Measurements from ENCODE around the gene WDR88. TPM values are rescaled to one million over a fixed set of nuclear protein-coding genes. Genes with fewer than 3 reads are reported as not detected.

WDR88 gene
- total and polyA plus RNA-seq, 2 donors (not counting 1 experiment from before 2014, with no cell fraction given), result 0.47 TPM; not detected in 1

DNA sequence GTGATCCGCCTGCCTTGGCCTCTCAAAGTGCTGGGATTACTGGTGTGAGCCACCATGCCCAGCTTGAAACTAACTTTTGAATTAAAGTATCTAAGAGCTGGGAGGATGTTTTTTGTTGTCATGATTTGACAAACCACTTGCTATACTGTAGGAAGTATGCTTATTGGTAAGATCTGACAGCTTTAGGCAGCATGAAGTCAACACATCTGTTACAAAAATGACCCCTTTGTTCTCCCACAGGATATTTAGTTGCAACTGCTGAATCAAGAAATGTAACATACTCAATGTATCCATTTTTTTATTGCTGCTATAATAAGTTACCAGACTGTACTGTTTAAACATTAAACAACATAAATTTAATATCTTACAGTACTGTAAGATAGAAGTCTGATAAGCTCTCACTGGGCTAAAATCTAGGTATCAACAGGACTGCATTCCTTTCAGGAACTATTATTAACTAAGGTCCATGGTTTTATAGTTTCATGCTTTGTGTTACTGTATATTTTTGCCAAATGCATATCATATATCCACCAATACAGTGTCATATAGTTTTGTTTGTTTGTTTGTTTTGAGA, 39.4 kb downstream of the WDR88 start:
- DNase-seq (no peak), ATAC-seq (ENCODE audit: low read depth) (no peak)
- Mint-ChIP-seq H3K27me3 (no peaks in the 10 kb centered on the region), H3K4me3 (no peak overlapping the region), H3K27ac (no peak overlapping the region), H3K9me3 (ENCODE audit: insufficient read depth) (no peaks in the 10 kb centered on the region), H3K4me1 (peaks cover 19% of the 10 kb centered on the region)
- Histone ChIP-seq H3K4me1 (ENCODE audit: control insufficient read depth in 2 of 2, insufficient read depth in 2 of 2, low read length in 2 of 2) (peaks cover 7 to 28% of the 10 kb centered on the region in 2 donors), H3K27ac (ENCODE audit: low read length in 2 of 2) (no peak overlapping the region), H3K4me3 (ENCODE audit: control extremely low read depth in 1 of 5, extremely low read depth in 1 of 5, insufficient read depth in 1 of 5, low read depth in 2 of 5, low read length in 4 of 5) (no peak overlapping the region), H2AFZ (ENCODE audit: insufficient read depth, low read depth, low read length, poor library complexity, severe bottlenecking) (no peak overlapping the region), H4K20me1 (ENCODE audit: control insufficient read depth, insufficient read depth, low read length, poor library complexity, severe bottlenecking) (no peaks in the 10 kb centered on the region), H3K9ac (ENCODE audit: low read length) (no peak overlapping the region), H3K79me2 (ENCODE audit: control insufficient read depth, insufficient read depth, low read length) (peaks cover 10% of the 10 kb centered on the region), H3K36me3 (replicated peaks in 1 of 2; ENCODE audit: control extremely low read depth in 1 of 2, control insufficient read depth in 1 of 2, extremely low read depth in 1 of 2, insufficient read depth in 2 of 2, low read length in 1 of 2) (no peaks in the 10 kb centered on the region), H3K27me3 (replicated peaks in 1 of 4; ENCODE audit: control extremely low read depth in 1 of 4, control insufficient read depth in 3 of 4, insufficient read depth in 4 of 4, low read length in 3 of 4) (no peaks in the 10 kb centered on the region), H3K9me3 (ENCODE audit: control extremely low read depth in 1 of 3, control insufficient read depth in 2 of 3, insufficient read depth in 1 of 3, low read length in 2 of 3) (peaks cover 1 to 7% (median 4%) of the 10 kb centered on the region in 3 donors), H3K4me2 (replicated peaks; ENCODE audit: low read depth, low read length, poor library complexity, severe bottlenecking) (no peak overlapping the region)
- intact Hi-C loops (cut with micrococcal nuclease), result no loop called here
- 86% methylated on average over 1 of the region's 1 CpG for WGBS (ENCODE audit: insufficient coverage)
- ChIA-PET POLR2A (no interaction called here), CTCF (interaction anchor here (0.8 to 1.1 kb wide), 2 partner anchors 11 to 132 kb away, joined by 3 to 4 read pairs; no protein-coding TSS in a partner anchor)
- no peak for TF ChIP-seq EZH2 (IDR thresholded peaks at IDR 0.05; ENCODE audit: borderline replicate concordance, insufficient read depth, low read depth, low read length, poor library complexity, severe bottlenecking)
- TF ChIP-seq, protein P1, sequence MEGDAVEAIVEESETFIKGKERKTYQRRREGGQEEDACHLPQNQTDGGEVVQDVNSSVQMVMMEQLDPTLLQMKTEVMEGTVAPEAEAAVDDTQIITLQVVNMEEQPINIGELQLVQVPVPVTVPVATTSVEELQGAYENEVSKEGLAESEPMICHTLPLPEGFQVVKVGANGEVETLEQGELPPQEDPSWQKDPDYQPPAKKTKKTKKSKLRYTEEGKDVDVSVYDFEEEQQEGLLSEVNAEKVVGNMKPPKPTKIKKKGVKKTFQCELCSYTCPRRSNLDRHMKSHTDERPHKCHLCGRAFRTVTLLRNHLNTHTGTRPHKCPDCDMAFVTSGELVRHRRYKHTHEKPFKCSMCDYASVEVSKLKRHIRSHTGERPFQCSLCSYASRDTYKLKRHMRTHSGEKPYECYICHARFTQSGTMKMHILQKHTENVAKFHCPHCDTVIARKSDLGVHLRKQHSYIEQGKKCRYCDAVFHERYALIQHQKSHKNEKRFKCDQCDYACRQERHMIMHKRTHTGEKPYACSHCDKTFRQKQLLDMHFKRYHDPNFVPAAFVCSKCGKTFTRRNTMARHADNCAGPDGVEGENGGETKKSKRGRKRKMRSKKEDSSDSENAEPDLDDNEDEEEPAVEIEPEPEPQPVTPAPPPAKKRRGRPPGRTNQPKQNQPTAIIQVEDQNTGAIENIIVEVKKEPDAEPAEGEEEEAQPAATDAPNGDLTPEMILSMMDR (IDR thresholded peaks at IDR 0.05), result no peak

DNA sequence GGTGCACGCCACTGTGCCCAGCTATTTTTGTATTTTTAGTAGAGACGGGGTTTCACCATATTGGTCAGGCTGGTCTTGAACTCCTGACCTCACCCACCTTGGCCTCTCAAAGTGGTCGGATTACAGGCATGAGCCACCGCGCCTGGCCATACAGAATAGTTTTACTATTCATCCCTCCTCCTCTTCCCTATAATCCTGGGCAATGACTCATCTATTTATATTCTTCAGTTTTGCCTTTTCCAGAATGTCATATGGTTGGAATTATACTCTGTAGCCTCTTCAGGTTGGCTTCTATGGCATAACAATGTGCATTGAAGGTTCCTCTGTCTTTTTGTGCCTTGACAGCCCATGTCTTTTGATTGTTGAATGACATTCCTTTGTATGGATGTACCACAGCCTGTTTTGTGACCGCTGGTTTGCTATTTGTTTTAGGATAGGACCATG, 40.0 kb downstream of the WDR88 start:
- TF ChIP-seq EZH2 (IDR thresholded peaks at IDR 0.05; ENCODE audit: borderline replicate concordance, insufficient read depth, low read depth, low read length, poor library complexity, severe bottlenecking), result no peak
- TF ChIP-seq, protein P1 (IDR thresholded peaks at IDR 0.05), result no peak
- 100% methylated on average over 2 of the region's 6 CpGs for WGBS (ENCODE audit: insufficient coverage)
- Histone ChIP-seq H3K4me2 (replicated peaks; ENCODE audit: low read depth, low read length, poor library complexity, severe bottlenecking) (no peak overlapping the region), H3K9ac (ENCODE audit: low read length) (no peak overlapping the region), H3K36me3 (replicated peaks in 1 of 2; ENCODE audit: control extremely low read depth in 1 of 2, control insufficient read depth in 1 of 2, extremely low read depth in 1 of 2, insufficient read depth in 2 of 2, low read length in 1 of 2) (no peaks in the 10 kb centered on the region), H4K20me1 (ENCODE audit: control insufficient read depth, insufficient read depth, low read length, poor library complexity, severe bottlenecking) (no peaks in the 10 kb centered on the region), H3K4me3 (ENCODE audit: control extremely low read depth in 1 of 5, extremely low read depth in 1 of 5, insufficient read depth in 1 of 5, low read depth in 2 of 5, low read length in 4 of 5) (no peak overlapping the region), H3K79me2 (ENCODE audit: control insufficient read depth, insufficient read depth, low read length) (peaks cover 14% of the 10 kb centered on the region), H3K9me3 (ENCODE audit: control extremely low read depth in 1 of 3, control insufficient read depth in 2 of 3, insufficient read depth in 1 of 3, low read length in 2 of 3) (peaks cover 1 to 7% (median 4%) of the 10 kb centered on the region in 3 donors), H2AFZ (ENCODE audit: insufficient read depth, low read depth, low read length, poor library complexity, severe bottlenecking) (no peak overlapping the region), H3K4me1 (ENCODE audit: control insufficient read depth in 2 of 2, insufficient read depth in 2 of 2, low read length in 2 of 2) (peaks cover 7 to 28% of the 10 kb centered on the region in 2 donors), H3K27me3 (replicated peaks in 1 of 4; ENCODE audit: control extremely low read depth in 1 of 4, control insufficient read depth in 3 of 4, insufficient read depth in 4 of 4, low read length in 3 of 4) (no peaks in the 10 kb centered on the region), H3K27ac (ENCODE audit: low read length in 2 of 2) (no peak overlapping the region)
- intact Hi-C loops (cut with micrococcal nuclease), result no loop called here
- POLR2A ChIA-PET, result no interaction called here
- Mint-ChIP-seq H3K9me3 (ENCODE audit: insufficient read depth) (no peaks in the 10 kb centered on the region), H3K27ac (no peak overlapping the region), H3K27me3 (peaks cover 3% of the 10 kb centered on the region), H3K4me3 (no peak overlapping the region), H3K4me1 (peaks cover 23% of the 10 kb centered on the region)
- CTCF ChIA-PET, result interaction anchor here (1.1 to 1.5 kb wide), 2 partner anchors 12 kb away, joined by 4 to 5 read pairs; no protein-coding TSS in a partner anchor
- DNase-seq (no peak), ATAC-seq (ENCODE audit: low read depth) (no peak)
